SH-SY5Y (cell line): ENCODE measurements around the gene PKP3.

Source experiments
- GATA2 ChIP-seq: IDR thresholded peaks from 2 replicates; pipeline ENCODE4 v1.6.1; 2011; ENCODE audit warnings: mild to moderate bottlenecking, low read depth, low read length
- GATA3 ChIP-seq: IDR thresholded peaks from 2 replicates; pipeline ENCODE4 v1.6.1; 2011; ENCODE audit warnings: low read depth, mild to moderate bottlenecking, low read length, moderate library complexity

DNA sequence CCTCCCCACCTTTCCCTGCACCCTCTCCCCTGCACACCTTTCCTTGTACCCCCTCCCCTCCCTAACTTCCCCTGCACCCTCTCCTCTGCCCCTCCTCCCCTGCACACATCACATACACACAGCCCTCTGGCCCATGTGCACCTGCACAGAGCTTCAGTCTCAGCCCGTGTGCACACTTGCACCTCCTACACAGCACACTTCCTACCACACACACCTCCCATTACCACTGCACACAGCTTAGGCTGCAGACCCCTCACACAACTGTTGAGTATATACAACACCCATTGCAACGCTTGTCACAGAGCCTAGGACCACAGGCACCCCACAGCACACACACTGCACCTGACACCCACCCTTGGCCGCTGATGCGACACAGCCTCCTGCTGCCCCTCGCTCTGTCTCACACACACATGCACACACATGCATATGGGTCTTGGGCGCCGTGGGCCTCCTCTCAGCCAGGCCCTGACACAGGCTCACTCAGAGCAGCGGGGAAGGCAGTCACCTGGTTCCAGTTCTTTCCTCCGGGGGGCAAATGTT is 20.4 kb downstream of the PKP3 start:
- TF ChIP-seq GATA2 (no peak), GATA3 (no peak)
